Nephron progenitor cell (in vitro differentiated cells): Measurements from ENCODE around the gene DBET.
"Not testable (repeated sequence)": the region's sequence is repeated elsewhere in the genome, so short reads cannot be mapped to it uniquely, and the experiment has no call there.

Experiments
- DNase-seq: peaks from one replicate; pipeline ENCODE4 v3.0.0; 2021
- H3K27ac Mint-ChIP-seq: 2 replicates; pipeline ENCODE4 v1.8.0; 2021; ENCODE audit warnings: mild to moderate bottlenecking, moderate library complexity, mixed read lengths
- H3K27me3 Mint-ChIP-seq: 2 replicates; pipeline ENCODE4 v1.8.0; 2021; ENCODE audit warnings: mild to moderate bottlenecking, low read depth, mixed read lengths; ENCODE audit not compliant: poor library complexity
- H3K36me3 Mint-ChIP-seq: 2 replicates; pipeline ENCODE4 v1.8.0; 2021; ENCODE audit warnings: low read depth, mixed read lengths
- H3K4me1 Mint-ChIP-seq: 2 replicates; pipeline ENCODE4 v1.8.0; 2021; ENCODE audit warnings: mixed read lengths
- H3K4me3 Mint-ChIP-seq: 2 replicates; pipeline ENCODE4 v1.8.0; 2021; ENCODE audit warnings: mild to moderate bottlenecking, moderate library complexity, mixed read lengths
- H3K9me3 Mint-ChIP-seq: 2 replicates; pipeline ENCODE4 v1.8.0; 2021; ENCODE audit warnings: mild to moderate bottlenecking, moderate library complexity, mixed read lengths
- TF ChIP-seq, protein P1 (sequence below): fragments of 200-600 bp; sonication (generic); IDR thresholded peaks from 2 replicates; pipeline ENCODE4 v1.5.0; 2021; ENCODE audit warnings: antibody characterized with exemption

Gene DBET

DNA sequence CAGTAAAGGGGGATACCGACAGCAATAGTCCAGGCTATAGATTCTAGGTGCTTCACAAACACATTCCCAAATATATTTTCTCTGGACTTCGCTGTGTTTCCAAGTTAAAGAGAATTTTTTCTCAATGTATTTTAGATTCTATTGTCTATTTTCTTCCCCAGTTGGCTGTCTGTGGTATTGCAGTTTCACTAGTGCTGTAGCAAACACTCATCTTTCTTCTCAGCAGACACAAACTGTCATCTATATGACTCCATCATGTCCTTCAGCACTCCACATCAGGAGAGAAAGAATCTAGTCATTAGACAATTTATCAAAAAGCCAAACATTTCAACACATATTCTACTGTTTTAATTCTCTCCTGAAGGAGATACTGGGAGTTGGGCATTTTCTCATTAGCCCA lies at the start of gene DBET:
DBET (plus strand) TSS at position 161 of the 400 bp plus-strand sequence.
- not testable (repeated sequence) for H3K27ac Mint-ChIP-seq, H3K36me3 Mint-ChIP-seq, DNase-seq, H3K27me3 Mint-ChIP-seq, H3K4me1 Mint-ChIP-seq, H3K4me3 Mint-ChIP-seq
- peaks cover 21% of the 10 kb centered on the region for H3K9me3 Mint-ChIP-seq

DNA sequence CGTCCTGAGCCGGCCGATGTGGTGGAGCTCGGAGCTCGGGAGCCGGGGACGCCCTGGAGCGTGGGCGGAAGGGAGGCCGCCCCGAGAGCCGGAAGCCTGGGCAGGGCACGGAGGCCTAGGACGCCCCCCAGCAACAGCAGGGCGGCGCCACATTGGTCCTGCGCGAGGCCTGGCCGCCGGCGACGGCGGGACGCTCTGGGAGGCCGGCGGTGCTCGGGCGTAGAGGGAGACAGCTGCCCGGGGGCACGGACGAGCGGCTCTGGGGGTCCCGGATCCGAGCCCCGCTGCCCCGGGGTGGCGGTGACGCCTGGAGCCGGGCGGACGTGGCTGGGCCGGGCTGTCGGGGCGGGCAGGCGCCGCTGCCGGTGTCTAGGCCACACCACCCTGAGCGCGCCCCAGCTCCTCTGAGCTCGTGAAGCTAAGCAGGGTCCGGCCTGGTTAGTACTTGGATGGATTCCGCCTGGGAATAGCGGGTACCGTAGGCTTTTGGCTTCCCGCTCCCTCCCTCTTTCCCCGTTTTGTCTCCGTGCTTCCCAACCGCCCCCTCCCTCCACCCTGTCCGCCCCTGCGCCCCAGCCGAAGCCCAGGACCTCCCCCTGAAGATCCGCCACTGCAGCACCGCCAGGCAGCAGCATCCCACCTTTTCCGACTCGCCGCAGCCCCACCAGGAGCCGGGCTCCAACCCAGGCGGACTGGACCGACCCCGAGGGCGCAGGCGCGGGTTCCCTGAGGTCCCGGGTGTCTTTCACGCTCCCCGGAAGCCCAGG lies 49.3 kb upstream of the DBET start:
- Mint-ChIP-seq H3K4me3 (no peak overlapping the region), H3K27me3 (peaks cover 13% of the 10 kb centered on the region), H3K27ac (no peak overlapping the region), H3K36me3 (peaks cover 10% of the 10 kb centered on the region), H3K9me3 (peaks cover 76% of the 10 kb centered on the region), H3K4me1 (no peaks in the 10 kb centered on the region)
- no peak for DNase-seq
- TF ChIP-seq, protein P1, sequence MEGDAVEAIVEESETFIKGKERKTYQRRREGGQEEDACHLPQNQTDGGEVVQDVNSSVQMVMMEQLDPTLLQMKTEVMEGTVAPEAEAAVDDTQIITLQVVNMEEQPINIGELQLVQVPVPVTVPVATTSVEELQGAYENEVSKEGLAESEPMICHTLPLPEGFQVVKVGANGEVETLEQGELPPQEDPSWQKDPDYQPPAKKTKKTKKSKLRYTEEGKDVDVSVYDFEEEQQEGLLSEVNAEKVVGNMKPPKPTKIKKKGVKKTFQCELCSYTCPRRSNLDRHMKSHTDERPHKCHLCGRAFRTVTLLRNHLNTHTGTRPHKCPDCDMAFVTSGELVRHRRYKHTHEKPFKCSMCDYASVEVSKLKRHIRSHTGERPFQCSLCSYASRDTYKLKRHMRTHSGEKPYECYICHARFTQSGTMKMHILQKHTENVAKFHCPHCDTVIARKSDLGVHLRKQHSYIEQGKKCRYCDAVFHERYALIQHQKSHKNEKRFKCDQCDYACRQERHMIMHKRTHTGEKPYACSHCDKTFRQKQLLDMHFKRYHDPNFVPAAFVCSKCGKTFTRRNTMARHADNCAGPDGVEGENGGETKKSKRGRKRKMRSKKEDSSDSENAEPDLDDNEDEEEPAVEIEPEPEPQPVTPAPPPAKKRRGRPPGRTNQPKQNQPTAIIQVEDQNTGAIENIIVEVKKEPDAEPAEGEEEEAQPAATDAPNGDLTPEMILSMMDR, result no peak

DNA sequence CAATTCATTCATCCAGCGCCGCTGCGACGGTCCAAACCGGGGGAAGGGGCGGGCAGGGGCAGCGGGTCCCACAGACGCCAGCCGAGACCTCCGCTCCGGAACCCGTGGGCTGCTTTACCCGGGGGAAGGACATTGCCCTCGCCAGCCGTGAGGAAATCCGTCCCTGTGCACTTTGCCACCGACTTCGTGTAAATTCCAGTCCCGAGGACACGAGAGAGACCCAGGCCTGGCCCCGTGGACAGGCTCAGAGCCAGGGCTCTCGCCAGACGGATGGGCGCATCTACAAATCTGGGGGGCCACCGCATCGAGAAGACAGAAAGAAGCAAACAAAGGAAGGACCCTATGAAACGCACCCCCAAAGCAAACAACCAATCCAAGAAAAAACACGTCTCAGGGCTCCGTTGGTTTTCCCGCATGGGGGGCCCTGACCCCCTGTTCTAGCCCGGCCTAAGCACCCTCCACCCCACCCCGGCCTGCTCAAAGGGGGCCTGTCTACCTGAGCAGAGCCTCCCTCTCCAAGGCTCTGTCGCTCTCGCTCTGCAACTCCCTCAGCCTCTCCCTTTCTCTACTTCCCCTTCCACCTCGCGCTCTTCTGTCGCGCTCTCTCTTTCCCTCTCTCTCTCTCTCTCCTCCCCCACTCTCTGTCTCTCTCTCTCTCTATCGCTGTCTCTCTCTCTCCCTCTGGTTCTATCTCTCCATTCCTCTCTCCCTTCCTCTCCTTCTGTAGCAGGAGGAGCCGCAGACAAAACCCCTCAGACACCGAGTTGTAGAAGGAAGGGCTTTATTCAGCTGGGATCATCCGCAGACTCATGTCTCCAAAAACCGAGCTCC lies 48.5 kb upstream of the DBET start:
- Mint-ChIP-seq H3K4me3 (no peak overlapping the region), H3K36me3 (peaks cover 10% of the 10 kb centered on the region), H3K9me3 (peaks cover 84% of the 10 kb centered on the region), H3K4me1 (no peaks in the 10 kb centered on the region), H3K27me3 (peaks cover 16% of the 10 kb centered on the region), H3K27ac (no peak overlapping the region)
- TF ChIP-seq, protein P1, result no peak
- DNase-seq, result no peak

DNA sequence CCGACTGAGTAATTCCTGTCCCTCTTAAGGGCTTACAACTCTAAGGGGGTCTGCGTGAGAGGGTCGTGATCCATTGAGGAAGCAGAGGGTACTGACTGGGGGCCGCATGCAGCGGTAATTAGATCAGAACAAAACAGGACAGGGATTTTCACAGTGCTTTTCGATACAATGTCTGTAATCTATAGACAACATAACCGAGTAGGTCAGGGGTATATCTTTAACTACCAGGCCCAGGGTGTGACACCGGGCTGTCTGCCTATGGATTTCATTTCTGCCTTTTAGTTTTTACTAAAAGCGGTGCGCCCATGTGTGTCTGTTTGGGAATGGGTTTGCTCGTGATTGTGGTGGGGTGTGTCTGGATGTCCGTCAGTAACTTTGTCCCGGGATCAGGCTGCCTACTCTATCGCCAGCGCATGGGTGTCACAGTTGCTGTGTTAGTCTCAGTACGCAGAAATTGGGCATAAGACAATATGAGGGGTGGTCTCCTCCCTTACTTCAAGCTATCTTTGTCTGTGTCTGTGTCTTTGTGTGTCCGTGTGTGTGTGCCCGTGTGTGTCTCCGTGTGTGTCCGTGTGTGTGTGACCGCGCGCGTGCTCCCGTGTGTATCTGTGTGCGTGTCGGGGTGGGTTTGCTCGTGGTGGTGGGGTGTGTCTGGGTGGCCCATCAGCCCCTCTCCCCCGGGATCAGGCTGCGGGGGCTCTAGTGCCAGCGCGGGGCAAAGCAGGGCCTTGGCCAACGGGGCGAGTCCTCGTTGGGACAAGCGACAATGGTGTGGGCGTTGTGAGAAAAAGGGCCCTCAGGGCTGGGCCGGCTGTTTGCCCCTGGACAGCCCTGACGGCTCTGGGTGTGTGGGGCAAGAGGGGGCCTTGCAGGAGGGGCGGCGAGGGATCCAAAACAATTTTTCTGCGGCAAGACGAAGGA lies 47.7 kb upstream of the DBET start:
- TF ChIP-seq, protein P1, result no peak
- peaks cover 83% of the 10 kb centered on the region for H3K9me3 Mint-ChIP-seq
- DNase-seq, result no peak
- no peaks in the 10 kb centered on the region for H3K4me1 Mint-ChIP-seq
- H3K4me3 Mint-ChIP-seq, result no peak overlapping the region
- no peak overlapping the region for H3K27ac Mint-ChIP-seq
- H3K27me3 Mint-ChIP-seq, result peaks cover 17% of the 10 kb centered on the region
- H3K36me3 Mint-ChIP-seq, result peaks cover 10% of the 10 kb centered on the region

DNA sequence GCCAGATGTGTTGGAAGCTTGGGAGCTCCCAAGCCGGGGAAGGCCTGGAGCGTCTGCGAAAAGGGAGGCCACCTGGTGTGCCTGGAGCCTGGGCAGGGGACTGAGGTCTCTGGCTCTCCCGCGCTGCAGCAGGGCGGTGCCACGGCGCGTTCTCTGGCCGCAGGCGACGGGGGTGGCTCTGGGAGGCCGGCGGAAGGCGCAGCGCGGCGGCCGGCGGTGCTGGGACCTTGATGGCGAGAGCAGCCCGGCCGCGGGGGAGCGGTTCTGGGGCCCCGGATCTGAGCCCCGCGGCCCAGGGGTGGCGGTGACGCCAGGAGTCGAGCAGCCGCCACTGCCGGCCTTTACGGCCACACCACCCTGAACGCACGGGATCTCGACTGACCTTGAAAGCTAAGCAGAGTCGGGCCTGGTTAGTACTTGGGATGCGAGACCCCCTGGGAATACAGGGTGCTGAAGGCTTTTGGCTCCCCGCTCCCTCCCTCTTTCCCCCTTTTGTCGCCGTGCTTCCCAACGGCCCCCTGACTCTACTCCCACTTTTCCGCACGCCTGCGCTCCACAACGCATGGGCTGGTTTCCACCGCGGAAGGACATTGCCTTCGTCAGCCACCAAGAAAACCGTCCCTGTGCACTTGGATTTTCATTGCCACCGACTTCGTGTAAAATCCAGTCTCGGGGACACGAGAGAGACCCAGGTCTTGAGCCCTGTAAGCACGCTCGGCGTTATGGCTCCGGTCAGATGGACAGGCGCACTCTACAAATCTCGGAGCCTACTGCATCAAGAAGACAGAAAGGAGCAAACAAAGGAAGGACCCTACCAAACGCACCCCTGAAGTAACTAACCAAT lies 46.7 kb upstream of the DBET start:
- H3K4me3 Mint-ChIP-seq, result no peak overlapping the region
- TF ChIP-seq, protein P1, result no peak

More for the DNA sequence above, 46.7 kb upstream of the DBET start:
- Mint-ChIP-seq H3K36me3 (peaks cover 10% of the 10 kb centered on the region), H3K27ac (no peak overlapping the region), H3K27me3 (peaks cover 17% of the 10 kb centered on the region), H3K4me1 (no peaks in the 10 kb centered on the region), H3K9me3 (peaks cover 74% of the 10 kb centered on the region)
- no peak for DNase-seq
